ENCODE data around the gene GCC2. TPM values are rescaled to one million over a fixed set of nuclear protein-coding genes. Genes with fewer than 3 reads are reported as not detected.
"Not testable (repeated sequence)": the region's sequence is repeated elsewhere in the genome, so short reads cannot be mapped to it uniquely, and the experiment has no call there.

Gene GCC2
- polyA plus RNA-seq, 4 donors = 50.3 to 72.3 (median 58.1) TPM

GRCh38 chr2:108555572-108555971 lies 106.6 kb downstream of the GCC2 start:
- no peak for DNase-seq (ENCODE audit: low read depth in 4 of 4, low spot score in 3 of 4)

GRCh38 chr2:108556581-108556980 lies 107.6 kb downstream of the GCC2 start:
- not testable (repeated sequence) for DNase-seq (ENCODE audit: low read depth in 4 of 4, low spot score in 3 of 4)

Other genes with a start within 250 kb of the GCC2 start
- under 1 TPM in 1 of 4 donors, not detected in 3; 0.05 TPM for gene SULT1C3, start 209.2 kb upstream of the GCC2 start, polyA plus RNA-seq (ENCODE audit: insufficient read length in 4 of 4)
- gene SULT1C2, start 160.3 kb upstream of the GCC2 start, polyA plus RNA-seq (ENCODE audit: insufficient read length in 4 of 4) = 10 to 100 TPM; 44.0 to 62.5 (median 50.0) TPM
- gene SULT1C4, start 71.3 kb upstream of the GCC2 start, polyA plus RNA-seq (ENCODE audit: insufficient read length in 4 of 4) = 10 to 100 TPM; 39.9 to 48.1 (median 45.3) TPM
- gene LIMS1, start 85.3 kb downstream of the GCC2 start, polyA plus RNA-seq (ENCODE audit: insufficient read length in 4 of 4) = 10 to 100 TPM; 50.2 to 59.7 (median 58.6) TPM